GM23248 (cell line): Measurements from ENCODE around the gene COP1. TPM values are rescaled to one million over a fixed set of nuclear protein-coding genes. Genes with fewer than 3 reads are reported as not detected.

Source experiments
- DNase-seq: peaks from one replicate; pipeline ENCODE4 v3.0.0-alpha.2; 2015
- H2AFZ ChIP-seq: fragments of 200-600 bp; sonication (generic); 2 replicates; pipeline ENCODE4 v1.6.1; 2016; ENCODE audit warnings: antibody characterized with exemption
- H3F3A ChIP-seq: fragments of 200-600 bp; sonication (generic); 2 replicates; pipeline ENCODE4 v1.6.1; 2016; ENCODE audit warnings: mild to moderate bottlenecking, antibody characterized with exemption, mixed run types; ENCODE audit not compliant: insufficient read depth
- H3K27ac ChIP-seq: fragments of 200-600 bp; sonication (generic); 2 replicates; pipeline ENCODE4 v1.5.1; 2016; ENCODE audit warnings: mild to moderate bottlenecking
- H3K27me3 ChIP-seq: fragments of 200-600 bp; sonication (generic); replicated peaks from 2 replicates; pipeline ENCODE4 v1.6.1; 2016; ENCODE audit warnings: mild to moderate bottlenecking; ENCODE audit not compliant: insufficient read depth
- H3K36me3 ChIP-seq: fragments of 200-600 bp; sonication (generic); 2 replicates; pipeline ENCODE4 v1.6.1; 2016; ENCODE audit warnings: low read depth, mild to moderate bottlenecking
- H3K4me1 ChIP-seq: fragments of 200-600 bp; sonication (generic); 2 replicates; pipeline ENCODE4 v1.6.1; 2016; ENCODE audit warnings: mild to moderate bottlenecking; ENCODE audit not compliant: insufficient read depth
- H3K4me2 ChIP-seq: fragments of 200-600 bp; sonication (generic); one replicate; pipeline ENCODE4 v1.6.1; 2016; ENCODE audit warnings: mild to moderate bottlenecking; ENCODE audit not compliant: unreplicated experiment
- H3K4me3 ChIP-seq: fragments of 200-600 bp; sonication (generic); 2 replicates; pipeline ENCODE4 v1.5.1; 2016; ENCODE audit warnings: mild to moderate bottlenecking
- H3K79me2 ChIP-seq: fragments of 200-600 bp; sonication (generic); 2 replicates; pipeline ENCODE4 v1.6.1; 2016; ENCODE audit warnings: mild to moderate bottlenecking; ENCODE audit not compliant: insufficient read depth
- H3K9ac ChIP-seq: fragments of 200-600 bp; sonication (generic); 2 replicates; pipeline ENCODE4 v1.6.1; 2016; ENCODE audit warnings: mild to moderate bottlenecking
- H3K9me2 ChIP-seq: fragments of 200-600 bp; sonication (generic); 2 replicates; pipeline ENCODE4 v1.6.1; 2016; ENCODE audit warnings: mixed run types, mild to moderate bottlenecking, moderate library complexity; ENCODE audit not compliant: insufficient read depth
- H3K9me3 ChIP-seq: fragments of 200-600 bp; sonication (generic); one replicate; pipeline ENCODE4 v1.6.1; 2017; ENCODE audit warnings: low read depth
- H4K20me1 ChIP-seq: fragments of 200-600 bp; sonication (generic); 2 replicates; pipeline ENCODE4 v1.6.0; 2016; ENCODE audit not compliant: insufficient read depth
- EZH2 ChIP-seq: fragments of 200-600 bp; sonication (generic); IDR thresholded peaks from 2 replicates; pipeline ENCODE4 v1.6.1; 2018; ENCODE audit warnings: antibody characterized with exemption, mild to moderate bottlenecking; ENCODE audit not compliant: insufficient read depth, poor library complexity, severe bottlenecking
- EZH2phosphoT487 ChIP-seq: fragments of 200-600 bp; sonication (generic); IDR thresholded peaks from 2 replicates; pipeline ENCODE4 v1.6.1; 2018; ENCODE audit warnings: antibody characterized with exemption, moderate library complexity, mild to moderate bottlenecking, low read depth; ENCODE audit not compliant: insufficient read depth
- WGBS, 2 experiments: methylation state at CpG; one replicate each; pipeline ENCODE4 v1.1.6; 2015 to 2017; ENCODE audit warnings: low lambda C conversion rate in 2 of 2, low coverage in 1 of 2; ENCODE audit errors: missing lambda C conversion rate in 2 of 2; 5-methylcytosine and 5-hydroxymethylcytosine counted together
- in situ Hi-C: fragments of 300-500 bp; cut with MboI; formaldehyde crosslinking; loops from 2 replicates; pipeline ENCODE4 v1.15.0; 2020
- polyA plus RNA-seq: library from polyadenylated mRNA; unstranded; fragments of >200 nt; fragmentation: Nextera tagmentation; extraction: Ambion mirVana; gene quantifications from 2 replicates; pipeline ENCODE4 v1.2.1, GENCODE V29; 2016
- total RNA-seq: library from RNA; depleted of rRNA; stranded (reverse); fragments of >200 nt; shearing (Covaris generic); gene quantifications from 2 replicates; pipeline ENCODE4 v1.2.3, GENCODE V29; 2014

COP1 gene
- total and polyA plus RNA-seq, 2 experiments from 2014 or later = 42.4 to 55.1 TPM

DNA sequence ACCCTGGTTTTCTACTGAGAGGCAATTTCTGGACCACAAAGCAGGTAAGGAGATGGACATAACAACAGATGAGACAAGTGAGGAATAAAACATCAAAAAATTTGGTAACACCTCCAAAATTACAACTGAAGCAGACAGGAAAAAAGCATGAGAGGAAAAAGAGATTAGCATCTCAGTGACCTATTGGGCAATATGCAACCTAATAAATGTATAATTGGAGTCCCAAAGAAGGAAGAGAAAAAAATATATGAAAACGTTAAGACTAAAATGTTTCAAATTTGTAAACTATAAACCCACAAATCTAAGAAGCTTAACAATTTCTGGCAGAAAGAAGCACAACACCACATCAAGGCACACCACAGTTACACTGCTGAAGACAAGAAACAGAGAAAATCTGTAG is 255.5 kb downstream of the COP1 start:
- no peak for DNase-seq
- Histone ChIP-seq H3K36me3 (peaks cover 9% of the 10 kb centered on the region; the same call in 1 of the 2 replicates), H3K4me1 (no peaks in the 10 kb centered on the region), H3F3A (no peaks in the 10 kb centered on the region), H3K27ac (no peak overlapping the region), H3K4me2 (no peak overlapping the region), H3K9me3 (no peaks in the 10 kb centered on the region), H3K9me2 (no peaks in the 10 kb centered on the region), H4K20me1 (no peaks in the 10 kb centered on the region), H3K79me2 (no peaks in the 10 kb centered on the region), H3K9ac (no peak overlapping the region), H3K4me3 (no peak overlapping the region), H3K27me3 (no peaks in the 10 kb centered on the region), H2AFZ (no peak overlapping the region)
- in situ Hi-C loops = no loop called here
- WGBS, 2 experiments = 95 to 97% methylated on average over 1 of the region's 1 CpG
- TF ChIP-seq EZH2phosphoT487 = no peak

DNA sequence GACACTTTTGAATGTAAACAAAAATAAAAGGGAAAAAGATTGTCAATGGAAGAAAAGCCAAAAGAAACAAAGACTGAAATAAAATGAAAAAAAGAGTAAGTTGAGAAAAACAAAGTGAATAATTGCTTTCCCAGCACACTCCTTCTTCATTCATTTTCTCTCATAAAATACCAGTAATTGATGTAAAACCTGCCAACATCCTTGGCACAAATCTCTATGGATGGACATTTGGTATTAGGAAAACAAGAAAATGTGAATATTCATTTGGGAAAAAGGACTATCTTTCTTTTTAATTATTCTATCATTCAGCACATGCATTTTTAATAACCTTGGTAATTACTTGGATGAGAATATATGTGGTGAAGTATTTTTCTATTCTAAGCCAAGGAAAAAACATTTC is 259.3 kb downstream of the COP1 start:
- H3K27me3 ChIP-seq = no peaks in the 10 kb centered on the region
- H3K4me2 ChIP-seq = no peak overlapping the region
- H3F3A ChIP-seq = no peaks in the 10 kb centered on the region
- in situ Hi-C loops = no loop called here
- H2AFZ ChIP-seq = no peak overlapping the region
- no peak overlapping the region for H3K9ac ChIP-seq
- no peak overlapping the region for H3K27ac ChIP-seq
- no peaks in the 10 kb centered on the region for H3K79me2 ChIP-seq
- no peaks in the 10 kb centered on the region for H3K9me3 ChIP-seq
- no peak overlapping the region for H3K4me3 ChIP-seq
- no peaks in the 10 kb centered on the region for H4K20me1 ChIP-seq
- no peaks in the 10 kb centered on the region for H3K4me1 ChIP-seq
- no peak for DNase-seq
- no peaks in the 10 kb centered on the region for H3K9me2 ChIP-seq
- TF ChIP-seq EZH2phosphoT487 (no peak), EZH2 (no peak)
- peaks cover 32% of the 10 kb centered on the region; the same call in 1 of the 2 replicates for H3K36me3 ChIP-seq

DNA sequence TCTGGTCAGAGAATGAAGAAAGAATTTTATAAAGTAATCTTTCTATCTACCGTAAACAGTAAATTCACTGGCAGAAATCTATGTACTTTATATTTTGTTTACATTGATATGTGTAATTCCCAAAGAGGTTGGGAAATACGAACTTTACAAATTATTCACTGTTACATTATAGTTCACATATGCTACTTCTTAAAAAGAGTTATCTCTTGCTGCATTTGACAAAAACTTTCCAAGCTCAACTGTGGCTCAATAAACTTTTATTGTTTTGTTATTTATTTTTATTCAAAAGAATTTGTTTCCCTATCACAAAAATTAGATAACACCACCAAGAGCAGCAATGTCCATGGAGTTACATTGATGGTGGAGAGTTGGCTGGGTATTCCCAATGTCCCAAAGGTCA is 262.5 kb downstream of the COP1 start:
- H3K9me2 ChIP-seq = no peaks in the 10 kb centered on the region
- H3K4me2 ChIP-seq = no peak overlapping the region
- H3K4me3 ChIP-seq = no peak overlapping the region
- peaks cover 50% of the 10 kb centered on the region for H3K36me3 ChIP-seq
- in situ Hi-C loops = no loop called here
- H2AFZ ChIP-seq = no peak overlapping the region
- no peaks in the 10 kb centered on the region for H3K9me3 ChIP-seq
- H3K27me3 ChIP-seq = no peaks in the 10 kb centered on the region
- H3K79me2 ChIP-seq = no peaks in the 10 kb centered on the region
- WGBS, 2 experiments = 98% methylated on average over 2 of the region's 2 CpGs
- H4K20me1 ChIP-seq = no peaks in the 10 kb centered on the region
- TF ChIP-seq EZH2phosphoT487 (no peak), EZH2 (no peak)
- H3K4me1 ChIP-seq = no peaks in the 10 kb centered on the region
- DNase-seq = no peak
- H3F3A ChIP-seq = no peaks in the 10 kb centered on the region
- H3K9ac ChIP-seq = no peak overlapping the region
- no peak overlapping the region for H3K27ac ChIP-seq

DNA sequence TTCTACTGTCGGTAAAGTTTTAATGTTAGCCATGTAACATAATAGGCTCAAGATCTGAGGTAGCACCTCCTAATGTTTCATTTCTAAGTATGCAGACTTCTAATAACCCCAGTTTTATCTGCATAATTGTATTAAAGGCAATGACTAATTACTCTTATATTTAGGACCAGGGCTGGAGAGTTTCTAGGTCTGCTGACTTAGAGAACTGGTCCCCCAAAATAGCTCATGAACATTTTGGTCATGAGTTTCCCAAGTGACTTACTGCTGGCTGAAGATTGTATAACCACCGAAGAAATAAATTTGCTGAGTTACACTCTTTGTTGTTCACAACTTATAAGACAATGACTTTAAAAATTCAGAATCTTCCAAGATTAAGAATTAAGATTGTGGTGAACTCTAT is 265.9 kb downstream of the COP1 start:
- Histone ChIP-seq H3K9me2 (no peaks in the 10 kb centered on the region), H3K4me3 (no peak overlapping the region), H3K79me2 (no peaks in the 10 kb centered on the region), H3K36me3 (peaks cover 43% of the 10 kb centered on the region), H3K4me1 (no peaks in the 10 kb centered on the region), H3K4me2 (no peak overlapping the region), H3K27me3 (no peaks in the 10 kb centered on the region), H4K20me1 (no peaks in the 10 kb centered on the region), H3F3A (no peaks in the 10 kb centered on the region), H2AFZ (no peak overlapping the region), H3K9ac (no peak overlapping the region), H3K27ac (no peak overlapping the region), H3K9me3 (no peaks in the 10 kb centered on the region)
- in situ Hi-C loops = no loop called here
- TF ChIP-seq EZH2 = no peak
- TF ChIP-seq EZH2phosphoT487 = no peak
- DNase-seq = no peak
- WGBS, 2 experiments = 95 to 96% methylated on average over 2 of the region's 2 CpGs

DNA sequence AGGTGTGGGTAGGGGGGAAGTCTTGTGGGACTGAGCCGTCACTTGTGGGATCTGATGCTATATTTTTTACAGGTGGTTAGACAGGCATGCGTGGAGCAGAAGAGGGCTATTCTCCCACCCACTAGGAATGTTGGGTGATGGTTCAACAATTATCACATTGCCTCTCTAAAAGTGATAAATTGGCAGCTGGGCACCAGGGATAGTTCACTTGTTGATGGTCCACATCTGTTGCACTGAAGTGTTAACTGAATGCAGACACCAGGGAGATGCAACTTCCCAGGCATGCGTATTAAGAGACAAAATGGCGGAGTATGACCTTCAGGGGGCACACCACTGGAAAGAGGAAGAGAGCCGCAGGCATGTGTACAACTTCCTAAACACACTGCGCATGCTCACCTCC is 270.4 kb downstream of the COP1 start:
- Histone ChIP-seq H3K9me2 (no peaks in the 10 kb centered on the region), H3K4me1 (no peaks in the 10 kb centered on the region), H3K9ac (no peak overlapping the region), H3F3A (no peaks in the 10 kb centered on the region), H3K79me2 (no peaks in the 10 kb centered on the region), H3K4me3 (no peak overlapping the region), H3K4me2 (no peak overlapping the region), H3K9me3 (no peaks in the 10 kb centered on the region), H3K27ac (no peak overlapping the region), H3K36me3 (peaks cover 18% of the 10 kb centered on the region; the same call in 1 of the 2 replicates), H2AFZ (no peak overlapping the region), H3K27me3 (no peaks in the 10 kb centered on the region), H4K20me1 (no peaks in the 10 kb centered on the region)
- 96 to 98% methylated on average over 6 of the region's 6 CpGs for WGBS, 2 experiments
- no peak for DNase-seq
- TF ChIP-seq EZH2 (no peak), EZH2phosphoT487 (no peak)
- in situ Hi-C loops = no loop called here
